Measurements from ENCODE around the gene SPAG17.

GRCh38 chr1:118007391-118007790 lies 177.6 kb downstream of the SPAG17 start:
- TF ChIP-seq CTCF (IDR thresholded peaks at IDR 0.05) (no peak), EP300 (IDR thresholded peaks at IDR 0.05) (no peak), POLR2AphosphoS5 (IDR thresholded peaks at IDR 0.05) (no peak), POLR2A (IDR thresholded peaks at IDR 0.05) (no peak)
